IMR-90 (cell line): ENCODE measurements around the gene TMEM9B. TPM values are rescaled to one million over a fixed set of nuclear protein-coding genes. Genes with fewer than 3 reads are reported as not detected.

Experiments used
- SMC3 ChIP-seq: fragments of 150-350 bp; IDR thresholded peaks from 2 replicates; pipeline ENCODE4 v1.6.1; 2016; ENCODE audit warnings: low read depth, mild to moderate bottlenecking, antibody characterized with exemption, low read length, moderate library complexity
- USF2 ChIP-seq: fragments of 150-350 bp; IDR thresholded peaks from 2 replicates; pipeline ENCODE4 v1.6.1; 2017; ENCODE audit warnings: mild to moderate bottlenecking, antibody characterized with exemption, low read length, low read depth
- polyA plus RNA-seq, 3 experiments: library from polyadenylated mRNA; depleted of rRNA; stranded (reverse); fragments of >200 nt; gene quantifications; 2 replicates each; pipeline ENCODE4 v1.2.3, GENCODE V29; 2012; ENCODE audit warnings: low replicate concordance in 1 of 3
- total RNA-seq: library from RNA; depleted of rRNA; stranded (reverse); fragments of >200 nt; gene quantifications from 2 replicates; pipeline ENCODE4 v1.2.3, GENCODE V29; 2012

The TMEM9B gene
- total and polyA plus RNA-seq, 2 of the 4 experiments (the other 2 are of a cell fraction): 24.6 to 25.6 TPM

- TF ChIP-seq USF2 (no peak), SMC3 (peak; percentile 69)
Observed at GRCh38 chr11:8913961-8914660, 50.1 kb downstream of the TMEM9B start (continued).
